ENCODE measurements around the gene ADAM17.

- TF ChIP-seq CTCF (optimal IDR thresholded peaks at IDR 0.05 in 1 of 3, IDR thresholded peaks at IDR 0.05 in 1 of 3, conservative IDR thresholded peaks at IDR 0.05 in 1 of 3; ENCODE audit: extremely low read depth in 1 of 3, insufficient read depth in 2 of 3, low read length in 3 of 3) (no peak), EZH2 (IDR thresholded peaks at IDR 0.05; ENCODE audit: low read length) (no peak)
These were observed 89.4 kb downstream of the ADAM17 start for GRCh38 chr2:9466147-9466683.

Measured in keratinocyte (primary cell).